ENCODE measurements around the gene ELP5. TPM values are rescaled to one million over a fixed set of nuclear protein-coding genes. Genes with fewer than 3 reads are reported as not detected.

The ELP5 gene
- total and polyA plus RNA-seq, 8 donors: 26.5 to 49.7 (median 42.9) TPM

DNA sequence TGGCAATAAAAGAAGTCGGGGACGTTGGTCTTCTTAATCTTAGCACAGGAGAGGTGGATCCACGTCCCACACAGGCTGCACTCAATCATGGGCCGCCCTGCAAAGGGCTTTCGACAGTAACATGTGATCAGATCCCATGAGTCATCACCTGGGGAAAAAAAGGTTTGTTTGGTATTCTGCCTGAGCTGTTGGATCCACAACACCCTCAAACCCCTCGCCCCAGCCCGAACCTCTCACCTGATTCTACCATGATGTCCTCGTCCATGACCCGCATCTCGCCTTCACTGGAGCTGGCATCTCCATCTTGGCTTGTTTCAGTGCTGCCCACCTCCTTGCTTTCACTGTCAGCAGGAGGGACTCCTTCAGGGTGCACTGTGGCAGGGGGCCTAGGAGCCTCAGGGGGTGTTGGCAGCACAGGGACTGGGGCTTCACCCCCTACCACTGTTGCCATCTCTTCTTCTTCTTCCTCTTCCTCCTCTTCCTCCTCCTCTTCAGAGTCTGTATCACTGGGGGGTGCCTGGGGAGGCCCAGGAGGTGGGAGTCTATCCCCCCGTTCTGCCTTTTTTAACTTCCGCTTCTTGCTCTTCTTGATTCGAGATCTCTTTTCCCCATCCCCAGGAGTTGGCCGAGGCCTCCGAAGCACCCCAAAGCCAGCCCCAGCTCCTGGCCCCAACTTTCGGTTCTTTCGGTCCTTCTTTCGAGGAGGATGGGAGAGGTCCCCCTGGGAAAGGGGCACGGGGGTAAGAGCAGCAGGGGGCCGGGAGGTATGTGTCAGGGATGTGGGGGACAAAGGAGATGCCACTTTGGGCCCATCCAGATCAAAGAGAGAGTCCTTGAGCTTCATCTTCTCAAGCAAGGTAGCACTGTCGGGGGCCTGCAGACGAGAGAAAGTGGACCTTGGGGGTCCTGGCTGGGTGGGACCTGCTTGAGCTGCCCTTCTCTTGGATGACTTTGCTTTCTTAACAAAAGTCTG, 16.0 kb upstream of the ELP5 start:
- Histone ChIP-seq H3K27me3 (no peaks in the 10 kb centered on the region), H3K27ac (peak overlapping the region in 1 of 2 donors; percentile 96), H3K36me3 (peaks cover 0 to 35% of the 10 kb centered on the region in 2 donors), H3K4me3 (peak overlapping the region in 1 of 2 donors; percentile 88), H3K9me3 (no peaks in the 10 kb centered on the region), H3K4me1 (peaks cover 25 to 71% of the 10 kb centered on the region in 2 donors)
- ATAC-seq (no peak), DNase-seq (no peak)
- TF ChIP-seq, protein P1, sequence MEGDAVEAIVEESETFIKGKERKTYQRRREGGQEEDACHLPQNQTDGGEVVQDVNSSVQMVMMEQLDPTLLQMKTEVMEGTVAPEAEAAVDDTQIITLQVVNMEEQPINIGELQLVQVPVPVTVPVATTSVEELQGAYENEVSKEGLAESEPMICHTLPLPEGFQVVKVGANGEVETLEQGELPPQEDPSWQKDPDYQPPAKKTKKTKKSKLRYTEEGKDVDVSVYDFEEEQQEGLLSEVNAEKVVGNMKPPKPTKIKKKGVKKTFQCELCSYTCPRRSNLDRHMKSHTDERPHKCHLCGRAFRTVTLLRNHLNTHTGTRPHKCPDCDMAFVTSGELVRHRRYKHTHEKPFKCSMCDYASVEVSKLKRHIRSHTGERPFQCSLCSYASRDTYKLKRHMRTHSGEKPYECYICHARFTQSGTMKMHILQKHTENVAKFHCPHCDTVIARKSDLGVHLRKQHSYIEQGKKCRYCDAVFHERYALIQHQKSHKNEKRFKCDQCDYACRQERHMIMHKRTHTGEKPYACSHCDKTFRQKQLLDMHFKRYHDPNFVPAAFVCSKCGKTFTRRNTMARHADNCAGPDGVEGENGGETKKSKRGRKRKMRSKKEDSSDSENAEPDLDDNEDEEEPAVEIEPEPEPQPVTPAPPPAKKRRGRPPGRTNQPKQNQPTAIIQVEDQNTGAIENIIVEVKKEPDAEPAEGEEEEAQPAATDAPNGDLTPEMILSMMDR (IDR thresholded peaks at IDR 0.05): no peak
- intact Hi-C loops (cut with DNase I): no loop called here

DNA sequence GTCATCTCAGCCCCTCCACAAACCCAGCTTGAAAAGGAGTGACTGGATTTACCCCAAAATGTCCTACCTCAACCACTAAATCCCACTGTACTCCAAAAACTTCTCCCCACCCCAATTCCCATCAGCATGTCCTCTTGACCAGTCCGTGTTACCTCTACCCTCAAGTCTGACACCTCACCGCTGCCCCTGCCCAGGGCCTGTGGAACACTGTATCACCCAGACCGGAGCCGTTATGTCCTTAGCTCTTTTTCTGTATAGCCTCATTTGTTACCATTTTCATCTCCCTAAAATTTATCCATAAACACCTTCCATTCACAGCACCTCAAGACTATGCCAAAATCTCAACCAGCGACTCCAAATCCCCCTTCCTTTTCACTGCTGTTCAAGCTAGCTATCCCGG, 15.2 kb upstream of the ELP5 start:
- TF ChIP-seq, protein P1 (IDR thresholded peaks at IDR 0.05): no peak
- ATAC-seq (no peak), DNase-seq (no peak)
- Histone ChIP-seq H3K9me3 (no peaks in the 10 kb centered on the region), H3K27ac (peak overlapping the region in 1 of 2 donors; percentile 96), H3K36me3 (peaks cover 0 to 37% of the 10 kb centered on the region in 2 donors), H3K4me3 (peak overlapping the region in 1 of 2 donors; percentile 99), H3K27me3 (no peaks in the 10 kb centered on the region), H3K4me1 (peaks cover 31 to 73% of the 10 kb centered on the region in 2 donors)
- intact Hi-C loops (cut with DNase I): no loop called here

DNA sequence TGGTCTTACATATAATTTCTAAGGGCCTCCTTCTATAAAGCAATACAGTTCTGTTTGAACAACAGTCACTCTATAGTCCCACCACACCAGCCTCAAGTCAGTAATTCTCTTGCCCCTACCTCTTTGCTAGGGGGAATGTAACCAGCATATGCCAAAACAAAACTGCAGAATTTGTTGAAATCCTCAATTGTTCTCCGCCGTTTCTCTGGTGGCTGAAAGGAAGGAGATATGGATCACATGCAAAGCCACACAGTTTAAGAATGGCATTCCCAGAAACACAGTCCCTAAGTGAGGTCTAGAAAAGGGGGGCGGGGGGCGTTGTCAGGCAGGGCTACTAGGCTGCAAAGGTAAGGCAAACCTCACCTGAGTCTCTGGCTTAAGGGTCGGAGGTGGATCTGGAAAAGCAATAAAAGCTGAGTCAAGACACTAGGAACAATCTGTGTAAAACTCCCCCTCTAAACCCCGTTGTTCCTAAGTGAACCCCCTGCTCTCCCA, 14.7 kb upstream of the ELP5 start:
- Histone ChIP-seq H3K27me3 (no peaks in the 10 kb centered on the region), H3K4me3 (peak overlapping the region; percentile 86 to 99), H3K36me3 (peaks cover 0 to 37% of the 10 kb centered on the region in 2 donors), H3K9me3 (no peaks in the 10 kb centered on the region), H3K4me1 (peaks cover 30 to 68% of the 10 kb centered on the region in 2 donors), H3K27ac (peak overlapping the region; percentile 89 to 96)
- TF ChIP-seq, protein P1 (IDR thresholded peaks at IDR 0.05): no peak
- intact Hi-C loops (cut with DNase I): no loop called here
- ATAC-seq (no peak), DNase-seq (no peak)

DNA sequence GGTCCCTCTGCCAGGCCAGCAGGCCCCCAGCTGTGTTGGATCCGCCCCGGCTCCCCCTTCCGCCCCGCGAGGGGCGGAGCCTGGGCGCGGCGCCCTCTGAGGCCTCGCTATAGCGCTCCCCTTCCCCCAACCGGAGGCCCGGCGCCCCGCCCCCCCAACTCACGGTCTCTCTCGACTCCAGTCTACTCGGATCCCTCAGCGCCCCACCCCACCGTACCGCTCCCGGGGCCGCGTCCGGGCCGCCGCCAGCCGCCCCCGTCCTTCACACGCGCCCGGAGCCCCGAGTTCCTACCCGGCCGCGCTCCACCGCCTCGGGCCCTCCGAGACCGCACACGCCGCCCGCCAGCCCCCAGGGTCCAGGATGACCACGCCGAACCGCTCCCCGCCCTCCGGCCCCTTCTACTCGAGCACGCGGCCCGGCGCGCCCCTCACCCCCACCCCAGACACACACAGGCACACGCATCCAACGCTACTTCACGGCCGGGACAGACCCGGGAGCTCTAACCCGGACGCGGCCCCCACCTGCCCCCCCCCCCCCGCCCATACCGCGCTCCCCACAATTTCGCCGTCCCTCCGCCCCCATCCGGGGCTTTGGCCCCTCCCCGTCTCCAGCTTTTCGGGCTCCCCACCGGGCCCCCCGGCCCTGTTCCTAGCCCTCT, 14.1 kb upstream of the ELP5 start:
- Histone ChIP-seq H3K4me1 (peaks cover 24 to 63% of the 10 kb centered on the region in 2 donors), H3K27ac (peak overlapping the region; percentile 89 to 96), H3K36me3 (peaks cover 0 to 37% of the 10 kb centered on the region in 2 donors), H3K4me3 (peak overlapping the region; percentile 86 to 99), H3K9me3 (no peaks in the 10 kb centered on the region), H3K27me3 (no peaks in the 10 kb centered on the region)
- TF ChIP-seq, protein P1 (IDR thresholded peaks at IDR 0.05): no peak
- intact Hi-C loops (cut with DNase I): no loop called here
- ATAC-seq (peak; percentile 15), DNase-seq (peak in 3 of 4 donors; percentile 82 to 94 (median 90))

Measured in left lung (tissue), 10 donors.